ENCODE measurements around the gene RAB19.
"Not testable (repeated sequence)": the region's sequence is repeated elsewhere in the genome, so short reads cannot be mapped to it uniquely, and the experiment has no call there.

RAB19 gene

GRCh38 chr7:140400381-140400780, 3.5 kb upstream of the RAB19 start:
- no peak for DNase-seq (ENCODE audit: low read depth in 2 of 2, low spot score in 1 of 2)

GRCh38 chr7:140402178-140402835, 1.6 kb upstream of the RAB19 start:
- DNase-seq (ENCODE audit: low read depth in 2 of 2, low spot score in 1 of 2) = no peak

DNA sequence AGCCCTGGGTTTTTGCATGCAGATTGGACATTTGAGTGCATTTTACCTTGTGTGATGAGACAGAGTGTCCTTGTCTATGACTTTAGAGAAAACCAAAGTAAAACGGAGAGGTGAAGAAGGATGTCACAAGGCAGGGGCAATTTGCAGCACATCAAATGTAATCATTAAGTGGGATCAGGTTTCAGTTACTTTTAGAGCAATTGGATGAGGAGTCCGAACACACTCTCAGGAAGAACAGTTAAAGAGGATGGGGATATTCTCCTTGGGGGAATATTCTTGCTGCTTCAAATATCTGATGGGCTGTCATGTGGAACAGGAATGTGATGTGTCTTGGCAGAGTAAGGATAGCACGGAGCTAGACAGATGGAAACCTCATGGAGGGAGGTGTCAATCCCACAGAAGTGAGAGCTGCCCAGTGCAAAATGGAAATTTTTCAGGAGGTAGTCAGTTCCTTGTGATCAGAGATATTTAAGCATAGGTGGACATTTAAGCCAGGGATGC, 757 bp downstream of the RAB19 start:
- no peak for DNase-seq (ENCODE audit: low read depth in 2 of 2, low spot score in 1 of 2)

DNA sequence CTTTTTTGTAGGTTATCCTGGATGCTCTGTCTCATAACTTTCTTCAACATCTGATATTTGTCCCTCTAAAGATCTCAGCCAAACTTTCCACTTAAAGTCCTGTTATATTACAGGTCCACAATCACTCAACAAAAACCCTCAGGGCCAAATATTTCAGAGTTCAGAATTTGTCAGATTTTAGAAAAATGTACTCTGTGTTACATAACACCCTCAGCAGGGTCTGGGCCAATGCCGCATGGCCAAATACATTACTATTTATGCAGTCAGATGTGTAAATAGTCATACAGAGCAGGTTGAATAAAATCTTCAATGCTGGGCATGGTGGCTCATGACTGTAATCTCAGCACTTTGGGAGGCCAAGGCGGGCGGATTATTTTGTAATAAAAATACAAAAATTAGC, 11.5 kb downstream of the RAB19 start:
- no peak for DNase-seq (ENCODE audit: low read depth in 2 of 2, low spot score in 1 of 2)

DNA sequence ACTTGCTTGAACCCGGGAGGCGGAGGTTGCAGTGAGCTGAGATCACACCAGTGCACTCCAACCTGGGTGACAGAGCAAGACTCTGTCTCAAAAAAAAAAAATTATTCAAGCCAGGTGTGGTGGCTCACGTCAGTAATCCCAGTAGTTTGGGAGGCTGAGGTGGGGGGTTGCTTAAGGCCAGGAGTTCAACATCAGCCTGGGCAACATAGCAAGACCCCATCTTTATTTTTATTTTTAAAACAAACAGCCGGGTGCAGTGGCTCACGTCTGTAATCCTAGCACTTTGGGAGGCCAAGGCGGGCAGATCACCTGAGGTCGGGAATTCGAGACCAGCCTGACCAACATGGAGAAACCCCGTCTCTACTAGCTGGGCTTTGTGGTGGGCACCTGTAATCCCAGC, 12.0 kb downstream of the RAB19 start:
- not testable (repeated sequence) for DNase-seq (ENCODE audit: low read depth in 2 of 2, low spot score in 1 of 2)

GRCh38 chr7:140416560-140416959, 12.7 kb downstream of the RAB19 start:
- DNase-seq (ENCODE audit: low read depth in 2 of 2, low spot score in 1 of 2) = no peak

DNA sequence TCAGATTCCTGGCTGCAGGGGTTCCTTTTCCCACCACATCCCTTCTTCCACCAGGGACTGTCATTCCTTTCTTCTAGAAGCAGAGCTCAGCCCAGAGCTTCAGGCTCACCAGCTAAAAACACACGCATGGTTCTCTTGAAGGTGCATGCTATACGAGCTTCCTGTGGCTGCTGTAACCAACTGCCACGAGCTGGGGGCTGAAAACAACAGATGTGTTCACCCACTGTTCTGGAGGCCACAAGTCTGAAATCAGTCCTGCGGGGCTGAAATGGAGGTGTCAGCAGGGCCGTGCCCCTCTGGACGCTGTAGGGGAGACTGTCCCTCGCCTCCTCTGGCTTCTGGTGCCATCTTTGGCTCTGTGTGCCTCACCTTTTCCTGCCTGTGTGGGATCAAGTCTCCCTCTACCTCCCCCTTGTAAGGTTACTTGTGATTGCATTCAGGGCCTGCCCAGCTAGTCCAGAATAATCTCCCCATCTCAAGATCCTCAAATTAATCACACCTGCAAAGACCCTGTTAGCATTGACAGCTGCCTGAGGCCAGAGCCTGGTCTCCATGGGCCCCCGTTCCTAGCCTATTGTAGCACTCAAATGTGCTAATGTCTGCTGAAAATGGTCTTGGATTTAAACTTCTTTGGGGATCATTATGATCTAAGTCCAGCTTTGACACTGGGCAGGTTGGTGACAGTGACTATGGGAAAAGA, 13.7 kb downstream of the RAB19 start:
- DNase-seq (ENCODE audit: low read depth in 2 of 2, low spot score in 1 of 2) = no peak

- DNase-seq (ENCODE audit: low read depth in 2 of 2, low spot score in 1 of 2) = not testable (repeated sequence)
Measured at GRCh38 chr7:140418156-140418472, 14.3 kb downstream of the RAB19 start.

- DNase-seq (ENCODE audit: low read depth in 2 of 2, low spot score in 1 of 2) = no peak
Measured at GRCh38 chr7:140418653-140419052, 14.8 kb downstream of the RAB19 start.

DNA sequence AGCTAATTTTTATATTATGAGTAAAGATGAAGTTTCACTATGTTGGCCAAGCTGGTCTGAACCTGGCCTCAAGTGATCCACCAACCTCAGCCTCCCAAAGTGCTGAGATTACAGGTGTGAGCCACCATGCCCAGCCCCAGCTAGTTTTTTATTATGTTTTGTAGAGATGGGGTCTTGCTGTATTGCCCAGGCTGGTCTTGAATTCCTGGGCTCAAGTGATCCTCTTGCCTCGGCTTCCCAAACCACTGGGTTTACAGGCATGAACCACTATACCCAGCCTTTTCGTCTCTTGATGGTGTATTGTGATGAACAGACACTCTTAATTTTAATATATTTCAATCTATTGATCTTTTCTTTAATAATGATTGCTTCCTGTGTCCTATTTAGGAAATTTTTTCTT, 17.7 kb downstream of the RAB19 start:
- DNase-seq (ENCODE audit: low read depth in 2 of 2, low spot score in 1 of 2) = no peak

DNA sequence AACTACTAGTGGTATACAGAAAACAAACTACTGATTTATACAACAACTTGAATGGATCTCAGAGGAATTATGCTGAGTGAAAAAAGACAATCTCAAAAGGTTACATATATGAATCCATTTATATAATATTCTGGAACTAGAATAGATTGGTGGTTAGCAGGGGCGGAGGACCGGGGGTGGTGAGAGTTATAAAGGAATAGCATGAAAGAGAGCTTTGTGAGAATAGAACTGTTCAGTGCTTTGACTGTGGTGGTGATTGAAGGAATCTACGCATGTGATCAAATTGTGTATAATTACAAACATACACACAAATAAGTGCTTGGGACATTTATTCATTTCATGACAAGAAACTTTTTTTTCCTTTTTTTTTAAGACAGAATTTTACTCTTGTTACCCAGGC, 19.6 kb downstream of the RAB19 start:
- DNase-seq (ENCODE audit: low read depth in 2 of 2, low spot score in 1 of 2) = no peak

GRCh38 chr7:140425718-140426117, 21.9 kb downstream of the RAB19 start:
- DNase-seq (ENCODE audit: low read depth in 2 of 2, low spot score in 1 of 2) = no peak

DNA sequence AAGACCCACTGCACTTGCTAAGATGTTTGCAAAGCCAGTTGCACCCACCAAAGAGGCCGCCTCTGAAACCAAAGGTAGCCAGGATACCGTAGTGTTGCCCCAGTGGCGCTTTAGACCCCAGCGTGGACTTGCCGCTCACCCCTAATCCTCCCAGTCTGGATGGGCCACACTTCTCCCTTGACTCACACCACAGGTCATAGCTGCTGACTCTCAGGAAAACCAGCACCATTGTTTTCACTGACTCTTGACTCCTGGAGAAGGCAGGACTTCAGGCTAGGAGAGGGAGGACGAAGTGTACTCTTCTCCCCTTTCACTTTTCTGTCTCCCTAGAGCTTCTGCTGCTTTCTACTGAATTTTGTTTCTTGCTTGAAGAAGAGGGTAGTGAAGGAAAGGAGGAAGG, 22.3 kb downstream of the RAB19 start:
- no peak for DNase-seq (ENCODE audit: low read depth in 2 of 2, low spot score in 1 of 2)

DNA sequence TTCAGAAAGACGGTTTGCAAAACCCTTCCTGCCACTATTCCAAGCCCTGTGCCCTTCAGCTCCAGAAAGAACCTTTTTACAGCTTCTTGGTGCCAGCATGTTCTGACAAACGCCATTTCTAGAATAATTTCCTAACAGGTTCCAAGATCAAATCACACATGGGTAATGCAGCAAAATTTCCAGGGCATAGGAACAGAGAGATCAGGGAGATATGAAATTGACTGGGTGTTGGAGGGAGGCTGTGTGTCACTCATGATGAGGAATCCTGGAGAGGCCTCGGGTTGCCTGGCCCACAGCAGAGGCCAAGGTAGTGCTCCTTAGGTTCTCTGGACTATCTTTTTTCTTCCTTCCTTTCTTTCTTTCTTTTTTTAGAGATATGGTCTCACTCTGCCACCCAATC, 29.5 kb downstream of the RAB19 start:
- no peak for DNase-seq (ENCODE audit: low read depth in 2 of 2, low spot score in 1 of 2)

GRCh38 chr7:140435252-140435895, 31.5 kb downstream of the RAB19 start:
- DNase-seq (ENCODE audit: low read depth in 2 of 2, low spot score in 1 of 2) = no peak

DNA sequence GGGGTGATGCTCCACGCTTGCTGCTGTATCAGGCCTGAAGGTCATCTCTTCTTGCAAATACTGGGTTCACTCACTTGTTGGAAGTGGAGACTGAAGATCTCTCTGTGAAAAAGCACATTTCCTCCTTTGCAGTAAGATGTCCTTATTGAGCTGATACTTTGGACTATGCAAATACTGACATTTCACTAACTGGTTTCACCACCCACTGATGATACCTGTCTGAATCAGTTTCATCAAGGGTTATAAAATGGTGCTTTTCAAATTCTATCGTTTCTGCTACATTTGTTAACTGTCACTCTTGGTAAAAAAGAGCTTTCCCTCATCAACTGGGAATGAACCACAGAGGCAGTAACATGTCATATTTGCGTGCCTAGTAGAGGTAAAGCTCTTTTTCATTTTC, 35.5 kb downstream of the RAB19 start:
- no peak for DNase-seq (ENCODE audit: low read depth in 2 of 2, low spot score in 1 of 2)

GRCh38 chr7:140440593-140440992, 36.7 kb downstream of the RAB19 start:
- DNase-seq (ENCODE audit: low read depth in 2 of 2, low spot score in 1 of 2) = no peak

GRCh38 chr7:140441519-140441918, 37.7 kb downstream of the RAB19 start:
- no peak for DNase-seq (ENCODE audit: low read depth in 2 of 2, low spot score in 1 of 2)

DNA sequence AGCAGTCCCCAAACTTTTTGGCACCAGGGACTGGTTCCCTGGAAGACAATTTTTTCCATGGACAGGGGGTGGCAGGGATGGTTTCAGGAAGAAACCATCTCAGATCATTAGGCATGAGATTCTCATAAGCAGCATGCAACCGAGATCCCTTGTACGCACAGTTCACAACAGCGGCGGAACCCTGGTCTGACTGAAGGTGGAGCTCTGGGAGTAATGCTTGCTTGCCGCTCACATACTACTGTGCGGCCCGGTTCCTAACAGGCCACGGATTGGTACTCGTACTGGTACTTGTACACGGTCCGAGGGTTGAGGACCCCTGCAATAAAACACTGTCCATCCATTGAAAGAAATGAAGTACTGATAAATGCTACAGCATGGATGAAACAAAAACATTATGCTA, 42.6 kb downstream of the RAB19 start:
- DNase-seq (ENCODE audit: low read depth in 2 of 2, low spot score in 1 of 2) = no peak

DNA sequence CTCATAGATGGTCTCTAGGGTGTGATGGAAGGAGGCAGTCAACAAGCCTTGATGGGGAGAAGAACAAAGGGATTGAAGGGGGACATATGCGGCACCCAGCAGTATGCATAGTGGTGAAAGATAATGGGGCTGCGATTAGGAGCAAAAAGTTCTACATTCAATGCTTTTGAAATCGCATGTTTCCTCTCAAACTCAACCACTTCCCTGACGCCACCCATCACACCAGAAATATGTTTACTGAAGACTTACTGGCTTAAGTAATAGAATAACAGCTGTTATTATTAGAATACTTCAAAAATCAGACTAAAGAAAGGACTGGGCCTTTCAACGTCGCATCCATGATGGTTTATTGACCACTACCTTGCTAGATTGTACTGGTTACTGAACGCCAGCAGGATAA, 44.0 kb downstream of the RAB19 start:
- no peak for DNase-seq (ENCODE audit: low read depth in 2 of 2, low spot score in 1 of 2)

- DNase-seq (ENCODE audit: low read depth in 2 of 2, low spot score in 1 of 2) = no peak
Measured at GRCh38 chr7:140448781-140449480, 45.1 kb downstream of the RAB19 start.

- DNase-seq (ENCODE audit: low read depth in 2 of 2, low spot score in 1 of 2) = no peak
Measured at GRCh38 chr7:140451716-140452115, 47.9 kb downstream of the RAB19 start.

Data from stimulated activated CD8-positive, alpha-beta memory T cell treated with anti-CD3 and anti-CD28 coated beads, Interleukin-4, amount 100 ng/mL, for 4 hours (primary cell).